Measurements from ENCODE around the gene VOPP1. TPM values are rescaled to one million over a fixed set of nuclear protein-coding genes. Genes with fewer than 3 reads are reported as not detected.

The VOPP1 gene
- total and polyA plus RNA-seq, 9 of the 15 experiments (the other 6 are each of a cell fraction or from before 2014, with no cell fraction given), result 8.2 to 45.8 (median 31.2) TPM

- no peak for TF ChIP-seq CSDE1 (IDR thresholded peaks at IDR 0.05)
- no peak for TF ChIP-seq CLOCK (CRISPR knock-in tag; IDR thresholded peaks at IDR 0.05; ENCODE audit: borderline replicate concordance)
- 0 out of 2 replicates have a peak, but pooled peaks have one; percentile 24 for TF ChIP-seq C11orf30 (IDR thresholded peaks at IDR 0.05; ENCODE audit: low read depth)
- TF ChIP-seq CBFA2T3 (IDR thresholded peaks at IDR 0.05), result no peak
- no peak for TF ChIP-seq SRSF7 (optimal IDR thresholded peaks at IDR 0.05; ENCODE audit: low read depth, low read length)
- no peak for TF ChIP-seq NR2C1 (IDR thresholded peaks at IDR 0.05)
- TF ChIP-seq NR2C1 (tag; IDR thresholded peaks at IDR 0.05), result no peak
- TF ChIP-seq ZNF766 (CRISPR knock-in tag; conservative IDR thresholded peaks at IDR 0.05), result no peak
- no peak for TF ChIP-seq NCOA2 (IDR thresholded peaks at IDR 0.05; ENCODE audit: partially characterized antibody in 2 of 2)
- no peak for TF ChIP-seq ZBTB1 (CRISPR knock-in tag; IDR thresholded peaks at IDR 0.05; ENCODE audit: borderline replicate concordance, low read depth)
- no peak for TF ChIP-seq ZNF324 (CRISPR knock-in tag; IDR thresholded peaks at IDR 0.05)
- TF ChIP-seq ZNF512 (tag; IDR thresholded peaks at IDR 0.05), result no peak
- TF ChIP-seq RBM34 (IDR thresholded peaks at IDR 0.05; ENCODE audit: borderline replicate concordance, insufficient read depth, low read length), result no peak
- TF ChIP-seq MNT (conservative IDR thresholded peaks at IDR 0.05), result no peak
- TF ChIP-seq KAT8 (IDR thresholded peaks at IDR 0.05; ENCODE audit: low read depth), result no peak
- 0 out of 2 replicates have a peak, but pooled peaks have one; percentile 6 for TF ChIP-seq NFE2 (IDR thresholded peaks at IDR 0.05; ENCODE audit: low read depth)
- peak; percentile 66; the same call in 1 of the 2 replicates for TF ChIP-seq ESRRA (IDR thresholded peaks at IDR 0.05; ENCODE audit: borderline replicate concordance, low read depth)
- no peak for TF ChIP-seq ZKSCAN3 (CRISPR knock-in tag; IDR thresholded peaks at IDR 0.05)
- peak; percentile 50; the same call in 1 of the 2 replicates for TF ChIP-seq SMARCA4 (IDR thresholded peaks at IDR 0.05)
- no peak for TF ChIP-seq ZNF311 (CRISPR knock-in tag; IDR thresholded peaks at IDR 0.05)
- no peak for TF ChIP-seq SOX6 (IDR thresholded peaks at IDR 0.05)
- TF ChIP-seq XRCC4 (IDR thresholded peaks at IDR 0.05; ENCODE audit: extremely low read depth, insufficient read depth, insufficient read length), result no peak
- TF ChIP-seq XRCC3 (IDR thresholded peaks at IDR 0.05), result no peak
Measured at GRCh38 chr7:55425141-55425752, 147.1 kb downstream of the VOPP1 start (continued).
